Measurements from ENCODE around the gene TRAF1. TPM values are rescaled to one million over a fixed set of nuclear protein-coding genes. Genes with fewer than 3 reads are reported as not detected.

Gene TRAF1
- total RNA-seq, 1 experiment from 2014 or later = 1.8 TPM

DNA sequence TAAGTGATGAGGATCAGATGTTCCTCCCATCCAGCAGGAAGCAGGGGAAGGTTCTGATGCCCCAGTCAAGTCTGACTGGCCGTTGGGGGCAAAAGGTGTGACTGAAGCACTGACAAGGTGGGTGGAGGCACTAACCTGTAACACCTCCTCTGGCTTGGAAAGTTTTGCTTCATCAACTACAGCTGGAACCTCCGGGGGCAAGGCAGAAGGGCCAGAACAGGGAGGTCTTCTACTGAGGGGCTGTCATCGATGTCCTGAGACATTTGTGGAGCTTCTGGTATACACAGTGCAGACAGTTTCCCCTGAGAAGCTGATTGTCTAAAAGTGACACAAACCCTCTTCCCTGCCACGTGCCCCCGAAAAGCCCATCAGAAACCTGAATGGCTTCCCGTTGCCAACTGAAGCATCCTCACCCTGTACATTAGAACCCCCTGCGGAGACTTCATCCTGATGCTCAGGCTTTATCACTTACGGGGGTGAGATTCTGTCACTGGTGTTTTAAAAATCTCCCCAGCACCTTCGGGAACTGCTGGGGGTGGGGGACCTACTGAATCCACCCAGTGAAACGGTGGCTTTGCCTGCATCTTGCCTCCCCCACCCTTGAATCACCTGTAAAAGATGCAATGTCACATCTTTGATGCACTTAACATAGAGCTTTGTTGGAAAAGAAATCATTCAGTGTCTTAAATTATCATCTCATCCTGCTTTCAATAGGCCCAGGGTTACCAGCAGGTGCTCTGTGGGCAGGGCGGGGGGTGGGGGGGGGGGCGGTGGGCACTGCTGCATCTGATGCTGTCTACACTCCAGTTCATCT is 24.6 kb downstream of the TRAF1 start (continued):
- TF ChIP-seq HMGXB4 (CRISPR knock-in tag; IDR thresholded peaks at IDR 0.05) = no peak
- TF ChIP-seq NR1H2 (CRISPR knock-in tag; IDR thresholded peaks at IDR 0.05) = no peak
- no peak for TF ChIP-seq NR3C1 (CRISPR knock-in tag; conservative IDR thresholded peaks at IDR 0.05; ENCODE audit: low read depth)
- TF ChIP-seq NFYB (CRISPR knock-in tag; conservative IDR thresholded peaks at IDR 0.05; ENCODE audit: low read depth) = no peak
- TF ChIP-seq SP1 (CRISPR knock-in tag; conservative IDR thresholded peaks at IDR 0.05) = no peak

DNA sequence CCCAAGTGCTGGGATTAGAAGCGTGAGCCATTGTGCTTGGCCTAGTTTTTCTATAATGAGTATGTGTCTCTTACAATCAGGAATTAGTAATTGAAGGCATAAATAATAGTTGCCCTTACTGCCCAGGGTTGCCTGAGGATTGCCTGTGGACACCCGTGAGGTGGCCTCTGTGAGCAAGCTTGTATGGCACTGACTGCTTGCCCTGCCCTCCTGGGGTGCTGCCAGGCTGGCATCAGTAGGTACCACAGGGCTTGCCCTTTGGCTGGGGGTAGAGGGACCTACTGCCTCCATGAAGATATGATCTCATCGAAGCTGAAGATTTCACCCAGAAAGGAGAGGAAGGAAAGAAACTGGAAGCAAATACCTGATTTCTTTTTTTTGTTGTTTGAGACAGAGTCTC is 25.8 kb downstream of the TRAF1 start:
- POLR2A ChIA-PET = no interaction called here
- CTCF ChIA-PET = no interaction called here
- H3K36me3 Mint-ChIP-seq = no peaks in the 10 kb centered on the region
- peaks cover 5% of the 10 kb centered on the region for H3K27me3 Mint-ChIP-seq (ENCODE audit: low read depth)
- no peak overlapping the region for H3K27ac Mint-ChIP-seq
- H3K9me3 Mint-ChIP-seq = no peaks in the 10 kb centered on the region
- no peak overlapping the region for H3K4me3 Mint-ChIP-seq
- ATAC-seq (no peak), DNase-seq (ENCODE audit: low spot score) (no peak)
- H3K4me1 Mint-ChIP-seq = 0 out of 2 replicates have a peak, but pooled peaks cover 3% of the 10 kb centered on the region
- TF ChIP-seq ZNF423 (CRISPR knock-in tag; IDR thresholded peaks at IDR 0.05) = no peak
- TF ChIP-seq, protein P1, sequence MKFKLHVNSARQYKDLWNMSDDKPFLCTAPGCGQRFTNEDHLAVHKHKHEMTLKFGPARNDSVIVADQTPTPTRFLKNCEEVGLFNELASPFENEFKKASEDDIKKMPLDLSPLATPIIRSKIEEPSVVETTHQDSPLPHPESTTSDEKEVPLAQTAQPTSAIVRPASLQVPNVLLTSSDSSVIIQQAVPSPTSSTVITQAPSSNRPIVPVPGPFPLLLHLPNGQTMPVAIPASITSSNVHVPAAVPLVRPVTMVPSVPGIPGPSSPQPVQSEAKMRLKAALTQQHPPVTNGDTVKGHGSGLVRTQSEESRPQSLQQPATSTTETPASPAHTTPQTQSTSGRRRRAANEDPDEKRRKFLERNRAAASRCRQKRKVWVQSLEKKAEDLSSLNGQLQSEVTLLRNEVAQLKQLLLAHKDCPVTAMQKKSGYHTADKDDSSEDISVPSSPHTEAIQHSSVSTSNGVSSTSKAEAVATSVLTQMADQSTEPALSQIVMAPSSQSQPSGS (CRISPR knock-in tag; IDR thresholded peaks at IDR 0.05; ENCODE audit: borderline replicate concordance, low read depth) = no peak
- no peak for TF ChIP-seq SMAD4 (CRISPR knock-in tag; IDR thresholded peaks at IDR 0.05)
- TF ChIP-seq NR3C1 (CRISPR knock-in tag; conservative IDR thresholded peaks at IDR 0.05; ENCODE audit: low read depth) = no peak
- TF ChIP-seq ZNF281 (CRISPR knock-in tag; IDR thresholded peaks at IDR 0.05) = no peak
- TF ChIP-seq, protein P2, sequence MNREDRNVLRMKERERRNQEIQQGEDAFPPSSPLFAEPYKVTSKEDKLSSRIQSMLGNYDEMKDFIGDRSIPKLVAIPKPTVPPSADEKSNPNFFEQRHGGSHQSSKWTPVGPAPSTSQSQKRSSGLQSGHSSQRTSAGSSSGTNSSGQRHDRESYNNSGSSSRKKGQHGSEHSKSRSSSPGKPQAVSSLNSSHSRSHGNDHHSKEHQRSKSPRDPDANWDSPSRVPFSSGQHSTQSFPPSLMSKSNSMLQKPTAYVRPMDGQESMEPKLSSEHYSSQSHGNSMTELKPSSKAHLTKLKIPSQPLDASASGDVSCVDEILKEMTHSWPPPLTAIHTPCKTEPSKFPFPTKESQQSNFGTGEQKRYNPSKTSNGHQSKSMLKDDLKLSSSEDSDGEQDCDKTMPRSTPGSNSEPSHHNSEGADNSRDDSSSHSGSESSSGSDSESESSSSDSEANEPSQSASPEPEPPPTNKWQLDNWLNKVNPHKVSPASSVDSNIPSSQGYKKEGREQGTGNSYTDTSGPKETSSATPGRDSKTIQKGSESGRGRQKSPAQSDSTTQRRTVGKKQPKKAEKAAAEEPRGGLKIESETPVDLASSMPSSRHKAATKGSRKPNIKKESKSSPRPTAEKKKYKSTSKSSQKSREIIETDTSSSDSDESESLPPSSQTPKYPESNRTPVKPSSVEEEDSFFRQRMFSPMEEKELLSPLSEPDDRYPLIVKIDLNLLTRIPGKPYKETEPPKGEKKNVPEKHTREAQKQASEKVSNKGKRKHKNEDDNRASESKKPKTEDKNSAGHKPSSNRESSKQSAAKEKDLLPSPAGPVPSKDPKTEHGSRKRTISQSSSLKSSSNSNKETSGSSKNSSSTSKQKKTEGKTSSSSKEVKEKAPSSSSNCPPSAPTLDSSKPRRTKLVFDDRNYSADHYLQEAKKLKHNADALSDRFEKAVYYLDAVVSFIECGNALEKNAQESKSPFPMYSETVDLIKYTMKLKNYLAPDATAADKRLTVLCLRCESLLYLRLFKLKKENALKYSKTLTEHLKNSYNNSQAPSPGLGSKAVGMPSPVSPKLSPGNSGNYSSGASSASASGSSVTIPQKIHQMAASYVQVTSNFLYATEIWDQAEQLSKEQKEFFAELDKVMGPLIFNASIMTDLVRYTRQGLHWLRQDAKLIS (CRISPR knock-in tag; IDR thresholded peaks at IDR 0.05; ENCODE audit: borderline replicate concordance) = no peak
- TF ChIP-seq, protein P3, sequence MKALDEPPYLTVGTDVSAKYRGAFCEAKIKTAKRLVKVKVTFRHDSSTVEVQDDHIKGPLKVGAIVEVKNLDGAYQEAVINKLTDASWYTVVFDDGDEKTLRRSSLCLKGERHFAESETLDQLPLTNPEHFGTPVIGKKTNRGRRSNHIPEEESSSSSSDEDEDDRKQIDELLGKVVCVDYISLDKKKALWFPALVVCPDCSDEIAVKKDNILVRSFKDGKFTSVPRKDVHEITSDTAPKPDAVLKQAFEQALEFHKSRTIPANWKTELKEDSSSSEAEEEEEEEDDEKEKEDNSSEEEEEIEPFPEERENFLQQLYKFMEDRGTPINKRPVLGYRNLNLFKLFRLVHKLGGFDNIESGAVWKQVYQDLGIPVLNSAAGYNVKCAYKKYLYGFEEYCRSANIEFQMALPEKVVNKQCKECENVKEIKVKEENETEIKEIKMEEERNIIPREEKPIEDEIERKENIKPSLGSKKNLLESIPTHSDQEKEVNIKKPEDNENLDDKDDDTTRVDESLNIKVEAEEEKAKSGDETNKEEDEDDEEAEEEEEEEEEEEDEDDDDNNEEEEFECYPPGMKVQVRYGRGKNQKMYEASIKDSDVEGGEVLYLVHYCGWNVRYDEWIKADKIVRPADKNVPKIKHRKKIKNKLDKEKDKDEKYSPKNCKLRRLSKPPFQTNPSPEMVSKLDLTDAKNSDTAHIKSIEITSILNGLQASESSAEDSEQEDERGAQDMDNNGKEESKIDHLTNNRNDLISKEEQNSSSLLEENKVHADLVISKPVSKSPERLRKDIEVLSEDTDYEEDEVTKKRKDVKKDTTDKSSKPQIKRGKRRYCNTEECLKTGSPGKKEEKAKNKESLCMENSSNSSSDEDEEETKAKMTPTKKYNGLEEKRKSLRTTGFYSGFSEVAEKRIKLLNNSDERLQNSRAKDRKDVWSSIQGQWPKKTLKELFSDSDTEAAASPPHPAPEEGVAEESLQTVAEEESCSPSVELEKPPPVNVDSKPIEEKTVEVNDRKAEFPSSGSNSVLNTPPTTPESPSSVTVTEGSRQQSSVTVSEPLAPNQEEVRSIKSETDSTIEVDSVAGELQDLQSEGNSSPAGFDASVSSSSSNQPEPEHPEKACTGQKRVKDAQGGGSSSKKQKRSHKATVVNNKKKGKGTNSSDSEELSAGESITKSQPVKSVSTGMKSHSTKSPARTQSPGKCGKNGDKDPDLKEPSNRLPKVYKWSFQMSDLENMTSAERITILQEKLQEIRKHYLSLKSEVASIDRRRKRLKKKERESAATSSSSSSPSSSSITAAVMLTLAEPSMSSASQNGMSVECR (CRISPR knock-in tag; IDR thresholded peaks at IDR 0.05; ENCODE audit: borderline replicate concordance) = no peak
- TF ChIP-seq ZNF425 (CRISPR knock-in tag; conservative IDR thresholded peaks at IDR 0.05) = no peak
- TF ChIP-seq, protein P4, sequence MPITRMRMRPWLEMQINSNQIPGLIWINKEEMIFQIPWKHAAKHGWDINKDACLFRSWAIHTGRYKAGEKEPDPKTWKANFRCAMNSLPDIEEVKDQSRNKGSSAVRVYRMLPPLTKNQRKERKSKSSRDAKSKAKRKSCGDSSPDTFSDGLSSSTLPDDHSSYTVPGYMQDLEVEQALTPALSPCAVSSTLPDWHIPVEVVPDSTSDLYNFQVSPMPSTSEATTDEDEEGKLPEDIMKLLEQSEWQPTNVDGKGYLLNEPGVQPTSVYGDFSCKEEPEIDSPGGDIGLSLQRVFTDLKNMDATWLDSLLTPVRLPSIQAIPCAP (CRISPR knock-in tag; IDR thresholded peaks at IDR 0.05) = no peak
- TF ChIP-seq CREM (CRISPR knock-in tag; IDR thresholded peaks at IDR 0.05) = no peak

Measured in WTC11 (cell line).